ENCODE measurements around the gene HBA1.
"Not testable (repeated sequence)": the region's sequence is repeated elsewhere in the genome, so short reads cannot be mapped to it uniquely, and the experiment has no call there.

The HBA1 gene

GRCh38 chr16:176477-177382 is at the start of gene HBA1:
TSS of gene HBA1 (plus strand) at chr16:176680. CDS start at chr16:176717, 37 bp downstream.
- not testable (repeated sequence) for DNase-seq

GRCh38 chr16:129075-129474 is 47.4 kb upstream of the HBA1 start:
- no peak for DNase-seq

GRCh38 chr16:130533-131173 is 45.8 kb upstream of the HBA1 start:
- DNase-seq: no peak

- no peak for DNase-seq
These were observed 44.4 kb upstream of the HBA1 start for GRCh38 chr16:132120-132519.

GRCh38 chr16:133716-134115 is 42.8 kb upstream of the HBA1 start:
- no peak for DNase-seq

GRCh38 chr16:138049-138417 is 38.4 kb upstream of the HBA1 start:
- peak; percentile 7 for DNase-seq

GRCh38 chr16:140175-140857 is 36.2 kb upstream of the HBA1 start:
- DNase-seq: no peak

- no peak for DNase-seq
These were observed 34.0 kb upstream of the HBA1 start for GRCh38 chr16:142405-142967.

GRCh38 chr16:143047-143446 is 33.4 kb upstream of the HBA1 start:
- no peak for DNase-seq

- no peak for DNase-seq
These were observed 33.0 kb upstream of the HBA1 start for GRCh38 chr16:143456-143855.

- DNase-seq: no peak
These were observed 31.7 kb upstream of the HBA1 start for GRCh38 chr16:144797-145252.

GRCh38 chr16:146646-147045 is 29.8 kb upstream of the HBA1 start:
- DNase-seq: no peak

GRCh38 chr16:149024-149660 is 27.3 kb upstream of the HBA1 start:
- DNase-seq: peak; percentile 10

GRCh38 chr16:152141-153128 is 24.0 kb upstream of the HBA1 start, which contains the start of gene HBZ:
TSS of gene HBZ (plus strand) at chr16:152644. CDS start at chr16:152910, 266 bp downstream.
- no peak for DNase-seq

- DNase-seq: not testable (repeated sequence)
These were observed 23.4 kb upstream of the HBA1 start for GRCh38 chr16:153129-153521.

- not testable (repeated sequence) for DNase-seq
These were observed 22.8 kb upstream of the HBA1 start for GRCh38 chr16:153550-154216.

GRCh38 chr16:154217-155030 is 22.1 kb upstream of the HBA1 start:
- DNase-seq: peak; percentile 14

GRCh38 chr16:155031-155398 is 21.5 kb upstream of the HBA1 start:
- no peak for DNase-seq

- DNase-seq: no peak
These were observed 17.2 kb upstream of the HBA1 start for GRCh38 chr16:159136-159849.
